Fibroblast of skin of left quadriceps (primary cell): Measurements from ENCODE around the gene SVIL.
"Not testable (repeated sequence)": the region's sequence is repeated elsewhere in the genome, so short reads cannot be mapped to it uniquely, and the experiment has no call there.

Source experiments
- DNase-seq, 2 experiments: peaks; one replicate each; pipeline ENCODE4 v3.0.0-alpha.2; 2013; ENCODE audit warnings: low read depth in 2 of 2

The SVIL gene

DNA sequence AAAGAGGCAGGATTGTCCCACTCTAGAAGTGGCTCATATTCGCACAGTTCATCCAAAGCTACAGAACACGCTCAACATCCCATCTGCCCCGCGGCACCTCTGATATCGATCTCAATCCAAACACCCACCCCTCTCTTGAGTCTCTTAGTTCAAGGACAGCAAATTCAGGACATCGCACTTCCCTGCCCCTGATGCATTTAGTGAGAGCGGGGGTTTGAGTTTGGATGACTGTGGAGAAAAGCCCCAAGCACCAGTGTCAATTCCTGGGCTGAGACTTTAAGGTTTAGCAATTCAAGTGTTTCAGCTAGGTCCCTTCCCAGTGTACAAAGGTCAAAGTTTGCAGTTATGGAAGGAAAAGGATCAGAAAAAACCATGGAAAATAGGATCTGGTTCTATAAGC lies 179.7 kb downstream of the SVIL start:
- DNase-seq: no peak

- no peak for DNase-seq
These were observed 180.5 kb downstream of the SVIL start for GRCh38 chr10:29454250-29454649.

- no peak for DNase-seq
These were observed 182.2 kb downstream of the SVIL start for GRCh38 chr10:29452546-29452945.

- no peak for DNase-seq
These were observed 182.8 kb downstream of the SVIL start for GRCh38 chr10:29451946-29452345.

DNA sequence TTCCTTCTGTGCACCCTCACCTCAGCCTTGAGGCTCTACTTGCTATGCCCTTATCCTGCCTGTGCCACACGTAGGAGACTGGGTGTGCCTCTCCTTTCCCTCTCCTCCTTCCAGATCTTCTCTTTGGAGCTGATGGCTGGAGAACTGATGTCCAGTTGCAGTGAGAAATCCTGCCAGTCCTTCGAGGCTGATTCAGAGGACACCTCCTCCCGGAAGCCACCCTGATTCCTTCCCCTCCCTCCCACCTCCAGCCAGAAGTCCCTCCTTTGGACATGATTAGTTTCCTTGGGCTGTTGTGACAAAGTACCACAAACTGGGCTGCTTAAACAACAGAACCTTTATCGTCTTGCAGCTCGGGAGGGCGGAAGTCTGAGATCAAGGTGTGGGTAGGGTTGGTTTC lies 184.4 kb downstream of the SVIL start:
- DNase-seq: no peak

DNA sequence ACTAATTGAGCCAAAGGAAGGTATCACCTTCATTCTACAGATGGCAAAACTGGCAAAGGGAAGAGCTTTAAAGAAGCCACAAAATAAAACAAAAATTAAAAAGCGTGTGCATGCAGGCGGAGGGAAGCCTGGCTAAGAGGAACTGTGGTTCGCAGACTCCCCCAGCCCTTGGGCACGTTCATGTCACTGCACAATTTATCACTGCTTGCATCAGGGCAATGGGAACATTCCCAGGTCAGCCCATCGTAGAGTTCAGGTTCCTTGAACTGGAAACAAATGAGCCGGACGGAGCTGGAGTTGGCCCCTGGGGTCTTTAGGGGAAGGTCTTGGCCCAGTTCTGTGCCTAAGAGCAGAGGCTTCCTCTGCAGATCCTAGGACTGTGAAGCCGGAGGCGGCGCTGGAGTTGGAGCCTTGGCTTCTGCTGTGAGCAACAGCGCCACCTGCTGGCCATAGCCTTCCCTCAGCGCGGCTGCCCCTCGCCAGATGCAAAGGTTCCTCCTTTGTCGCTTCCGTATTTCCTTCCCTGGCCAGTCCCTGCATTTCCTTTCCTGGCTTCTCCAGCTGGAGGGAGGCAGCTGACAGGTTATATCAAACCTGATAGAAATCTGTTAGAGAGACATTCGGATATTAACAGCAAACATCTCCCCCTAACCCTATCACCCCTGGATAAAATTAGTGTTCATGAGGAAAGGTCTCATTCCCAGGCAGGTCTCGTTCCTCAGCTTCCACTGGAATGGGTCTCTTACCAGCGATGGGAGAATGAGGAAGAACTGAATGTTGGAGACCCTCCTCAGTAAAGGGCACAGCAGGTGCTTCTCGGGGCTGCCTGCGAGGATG lies 185.8 kb downstream of the SVIL start:
- not testable (repeated sequence) for DNase-seq

GRCh38 chr10:29448125-29448524 lies 186.6 kb downstream of the SVIL start:
- no peak for DNase-seq

DNA sequence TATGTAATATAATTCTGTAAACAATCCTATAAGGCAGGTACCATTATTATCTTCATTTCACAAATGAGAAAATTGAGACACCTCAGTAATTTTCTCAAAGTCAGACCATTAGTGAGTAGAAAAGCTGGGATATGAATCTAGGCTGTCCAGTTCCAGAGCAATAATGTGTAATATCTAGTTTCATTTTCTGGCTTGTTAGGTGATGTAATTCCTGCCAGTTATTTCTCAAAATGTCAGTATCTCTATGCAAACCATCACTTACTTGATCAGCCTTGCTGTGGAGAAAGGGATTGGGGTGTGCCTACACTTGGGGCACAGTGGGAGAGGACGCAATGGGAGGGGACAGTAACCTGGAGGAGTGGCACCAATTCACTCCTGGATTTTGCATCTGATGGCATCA lies 188.4 kb downstream of the SVIL start:
- DNase-seq: no peak

GRCh38 chr10:29443745-29444523 lies 190.8 kb downstream of the SVIL start:
- DNase-seq: no peak

DNA sequence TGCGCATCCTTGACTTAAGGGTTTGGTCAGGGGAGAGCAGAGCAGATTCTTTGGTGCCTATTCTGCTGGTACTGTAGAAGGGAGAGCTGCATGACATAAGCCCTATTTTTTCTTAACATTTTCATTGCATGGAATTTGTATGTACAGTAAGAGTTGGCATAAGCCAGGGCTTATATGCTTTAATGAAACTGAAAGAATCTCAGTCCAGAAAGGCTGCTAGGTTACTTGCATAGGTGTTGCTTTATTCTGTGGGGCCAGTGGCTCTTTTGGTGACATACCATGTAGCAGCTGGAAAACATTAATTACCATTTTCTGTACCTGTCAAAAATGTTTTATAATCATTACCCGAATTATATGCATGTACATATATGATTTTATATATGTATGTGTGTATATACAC lies 193.8 kb downstream of the SVIL start:
- DNase-seq: no peak

GRCh38 chr10:29439005-29439404 lies 195.8 kb downstream of the SVIL start:
- not testable (repeated sequence) for DNase-seq

DNA sequence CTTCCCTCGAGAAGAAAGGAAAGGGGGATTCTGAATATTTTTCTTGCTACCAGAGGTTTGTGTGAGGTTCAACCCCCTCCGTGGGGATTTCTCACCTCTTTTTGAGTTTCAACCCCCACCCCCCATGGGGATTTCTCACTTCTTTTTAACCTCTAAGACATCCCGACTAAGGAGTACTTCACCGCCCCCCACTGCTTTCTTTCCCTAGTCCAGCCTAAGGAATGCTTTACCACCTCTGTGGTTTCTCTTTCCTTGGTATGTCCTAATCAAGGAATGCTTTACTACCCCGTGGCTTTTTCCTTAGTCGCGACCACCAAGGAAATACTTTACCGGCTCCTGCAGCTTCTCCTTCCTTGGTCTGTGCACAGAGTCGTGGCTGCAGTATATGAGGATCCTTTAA lies 196.5 kb downstream of the SVIL start:
- DNase-seq: no peak

DNA sequence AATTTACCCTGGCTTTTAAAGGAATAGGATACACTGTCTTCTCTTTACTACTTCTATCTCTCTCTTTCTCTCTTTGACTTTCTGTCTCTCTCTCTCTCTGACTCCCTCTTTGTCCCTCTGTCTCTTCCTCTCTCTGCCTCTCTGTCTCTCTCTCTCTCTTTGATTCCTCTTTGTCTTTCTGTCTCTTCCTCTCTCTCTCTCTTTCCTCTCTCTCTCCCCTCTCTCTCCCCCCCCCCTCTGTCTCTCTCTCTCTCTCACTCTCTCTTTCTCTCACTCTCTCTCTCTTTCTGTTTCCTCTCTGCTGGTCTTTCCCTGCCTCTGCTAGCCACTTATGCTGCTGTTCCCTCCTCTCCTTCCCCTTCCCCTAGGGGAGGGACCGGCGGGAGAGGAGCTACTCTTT lies 196.9 kb downstream of the SVIL start:
- no peak for DNase-seq

GRCh38 chr10:29435809-29436501 lies 198.8 kb downstream of the SVIL start:
- DNase-seq: peak in 1 of 2 experiments; percentile 30

DNA sequence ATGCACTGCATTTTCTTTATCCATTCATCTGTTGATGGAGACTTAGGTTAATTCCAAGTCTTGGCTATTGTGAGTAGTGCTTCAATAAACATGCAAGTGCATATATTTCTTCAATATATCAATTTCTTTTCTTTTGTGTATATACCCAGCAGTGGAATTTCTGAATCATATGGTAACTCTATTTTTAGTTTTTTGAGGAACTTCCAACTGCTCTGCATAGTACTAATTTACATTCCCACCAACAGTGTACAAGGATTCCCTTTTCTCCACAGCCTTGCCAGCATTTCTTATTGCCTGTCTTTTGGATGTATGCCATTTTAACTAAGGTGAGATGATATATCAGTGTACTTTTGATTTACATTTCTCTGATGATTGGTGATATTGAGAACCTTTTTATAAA lies 200.7 kb downstream of the SVIL start:
- no peak for DNase-seq

GRCh38 chr10:29431711-29432110 lies 203.1 kb downstream of the SVIL start:
- DNase-seq: no peak

GRCh38 chr10:29430101-29430500 lies 204.7 kb downstream of the SVIL start:
- DNase-seq: peak; percentile 42

DNA sequence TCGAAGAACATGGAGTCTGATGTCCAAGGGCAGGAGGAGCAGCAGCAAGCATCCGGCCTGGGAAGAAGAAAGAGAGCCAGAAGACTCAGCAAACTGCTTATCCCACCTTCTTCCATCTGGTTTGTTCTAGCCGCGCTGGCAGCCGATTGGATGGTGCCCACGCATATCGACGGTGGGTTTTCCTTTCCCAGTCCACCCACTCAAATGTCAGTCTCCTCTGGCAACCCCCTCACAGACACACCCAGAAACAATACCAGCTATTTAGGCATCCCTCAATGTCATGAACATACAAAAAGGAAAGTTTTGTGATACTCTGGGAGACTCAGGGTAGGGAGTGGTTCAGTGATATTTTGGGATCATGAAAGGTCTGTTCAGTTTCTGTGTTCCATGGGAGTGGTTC lies 206.3 kb downstream of the SVIL start:
- DNase-seq: no peak

- DNase-seq: no peak
These were observed 207.1 kb downstream of the SVIL start for GRCh38 chr10:29427667-29428066.

- DNase-seq: no peak
These were observed 208.4 kb downstream of the SVIL start for GRCh38 chr10:29426420-29426819.

DNA sequence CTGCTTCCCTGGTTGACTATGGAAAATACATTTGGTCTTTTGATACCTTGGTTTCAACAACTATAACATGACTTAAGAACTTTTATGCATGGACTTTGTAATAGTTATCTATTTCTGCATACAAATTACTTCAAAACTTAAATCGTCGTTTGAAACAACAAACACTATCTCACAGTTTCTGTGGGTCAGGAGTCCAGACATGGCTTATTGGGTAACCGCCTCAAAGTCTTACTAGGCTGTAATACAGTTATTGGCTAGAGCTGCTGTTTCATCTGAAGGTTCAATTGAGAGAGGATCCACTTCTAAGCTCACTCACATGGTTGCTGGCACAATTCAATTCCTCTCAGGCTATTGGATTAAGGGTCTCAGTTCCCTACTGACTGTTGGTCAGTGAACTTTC lies 210.8 kb downstream of the SVIL start:
- no peak for DNase-seq

GRCh38 chr10:29420744-29421143 lies 214.0 kb downstream of the SVIL start:
- no peak for DNase-seq

DNA sequence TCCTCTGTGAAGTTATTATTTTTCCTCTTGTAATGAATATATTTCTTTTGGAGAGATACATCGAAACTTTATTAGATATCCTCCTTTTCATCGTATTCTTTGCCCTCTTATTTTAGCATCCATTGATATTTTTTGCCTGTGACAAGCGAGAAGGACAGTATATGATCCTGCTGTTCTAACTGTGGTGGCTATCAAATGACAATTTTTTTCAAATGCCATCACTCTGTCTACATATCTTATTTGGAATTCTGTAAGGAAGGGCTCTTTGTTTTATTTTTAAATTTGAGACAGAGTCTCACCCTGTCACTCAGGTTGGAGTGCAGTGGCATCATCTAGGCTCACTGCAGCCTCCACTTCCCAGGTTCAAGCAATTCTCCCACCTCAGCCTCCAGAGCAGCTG lies 217.4 kb downstream of the SVIL start:
- no peak for DNase-seq
